ENCODE data around the gene AKAP17A. TPM values are rescaled to one million over a fixed set of nuclear protein-coding genes. Genes with fewer than 3 reads are reported as not detected.

Gene AKAP17A
- total RNA-seq, 1 donor from 2014 or later, result 74.0 TPM

GRCh38 chrX:1609311-1609710 is 17.9 kb downstream of the AKAP17A start:
- intact Hi-C loops (cut with DNase I), result no loop called here
- Histone ChIP-seq H3K4me3 (no peak overlapping the region), H3K36me3 (peaks cover under 1 to 9% of the 10 kb centered on the region in 2 donors), H3K27ac (no peak overlapping the region), H3K27me3 (no peaks in the 10 kb centered on the region), H3K9me3 (no peaks in the 10 kb centered on the region), H3K4me1 (no peaks in the 10 kb centered on the region)
- no peak for TF ChIP-seq CTCF (IDR thresholded peaks at IDR 0.05)
- DNase-seq (ENCODE audit: low spot score in 2 of 2), result no peak

GRCh38 chrX:1609762-1610161 is 18.4 kb downstream of the AKAP17A start:
- H3K9me3 ChIP-seq, result no peaks in the 10 kb centered on the region
- no peak for TF ChIP-seq CTCF (IDR thresholded peaks at IDR 0.05)
- H3K27ac ChIP-seq, result no peak overlapping the region
- peaks cover 0 to 5% of the 10 kb centered on the region in 2 donors for H3K36me3 ChIP-seq
- H3K4me1 ChIP-seq, result no peaks in the 10 kb centered on the region
- DNase-seq (ENCODE audit: low spot score in 2 of 2), result no peak
- H3K4me3 ChIP-seq, result no peak overlapping the region
- no peaks in the 10 kb centered on the region for H3K27me3 ChIP-seq
- intact Hi-C loops (cut with DNase I), result no loop called here

- no peak for TF ChIP-seq CTCF (IDR thresholded peaks at IDR 0.05)
- Histone ChIP-seq H3K27ac (no peak overlapping the region), H3K36me3 (peaks cover 0 to 3% of the 10 kb centered on the region in 2 donors), H3K27me3 (no peaks in the 10 kb centered on the region), H3K4me1 (no peaks in the 10 kb centered on the region), H3K4me3 (no peak overlapping the region), H3K9me3 (no peaks in the 10 kb centered on the region)
- intact Hi-C loops (cut with DNase I), result no loop called here
- DNase-seq (ENCODE audit: low spot score in 2 of 2), result no peak
These were observed 18.8 kb downstream of the AKAP17A start for GRCh38 chrX:1610166-1610565.

GRCh38 chrX:1610736-1611135 is 19.3 kb downstream of the AKAP17A start:
- no peaks in the 10 kb centered on the region for H3K27me3 ChIP-seq
- H3K9me3 ChIP-seq, result no peaks in the 10 kb centered on the region
- no peaks in the 10 kb centered on the region for H3K4me1 ChIP-seq
- no peak overlapping the region for H3K4me3 ChIP-seq
- no peaks in the 10 kb centered on the region for H3K36me3 ChIP-seq
- intact Hi-C loops (cut with DNase I), result no loop called here
- H3K27ac ChIP-seq, result no peak overlapping the region
- no peak for DNase-seq (ENCODE audit: low spot score in 2 of 2)
- TF ChIP-seq CTCF (IDR thresholded peaks at IDR 0.05), result no peak

DNA sequence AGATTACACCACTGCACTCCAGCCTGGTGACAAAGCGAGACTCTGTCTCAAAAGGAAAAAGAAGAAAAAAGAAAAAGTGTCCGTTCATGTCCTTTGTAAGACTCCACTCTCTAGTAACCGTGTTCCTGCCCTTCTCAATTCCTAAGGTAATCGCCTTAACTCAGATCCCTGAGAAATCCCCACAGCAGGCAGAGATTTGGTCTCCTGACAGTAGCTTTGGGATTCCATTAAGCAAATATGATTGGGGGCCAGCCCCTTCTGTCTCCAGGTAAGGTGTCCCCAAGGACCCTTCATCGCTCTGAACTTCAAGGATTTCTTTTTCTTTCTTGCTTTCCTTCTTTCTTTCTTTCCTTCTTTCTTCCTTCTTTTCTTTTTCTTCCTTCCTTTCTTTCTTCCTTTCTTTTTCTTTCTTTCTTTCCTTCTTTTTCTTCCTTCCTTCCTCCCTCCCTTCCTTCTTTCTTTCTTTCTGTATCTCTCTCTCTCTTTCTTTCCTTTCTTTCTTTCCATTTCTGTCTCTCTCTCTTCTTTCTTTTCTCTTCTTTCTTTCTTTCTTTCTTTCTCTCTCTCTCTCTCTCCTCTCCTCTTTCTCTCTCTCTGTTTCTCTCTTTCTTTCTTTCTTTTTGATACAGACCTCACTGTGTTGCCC is 21.4 kb downstream of the AKAP17A start:
- H3K9me3 ChIP-seq, result no peaks in the 10 kb centered on the region
- H3K27ac ChIP-seq, result no peak overlapping the region
- no peaks in the 10 kb centered on the region for H3K4me1 ChIP-seq
- H3K36me3 ChIP-seq, result no peaks in the 10 kb centered on the region
- no peak for TF ChIP-seq CTCF (IDR thresholded peaks at IDR 0.05)
- DNase-seq (ENCODE audit: low spot score in 2 of 2), result no peak
- intact Hi-C loops (cut with DNase I), result no loop called here
- H3K4me3 ChIP-seq, result no peak overlapping the region
- no peaks in the 10 kb centered on the region for H3K27me3 ChIP-seq

DNA sequence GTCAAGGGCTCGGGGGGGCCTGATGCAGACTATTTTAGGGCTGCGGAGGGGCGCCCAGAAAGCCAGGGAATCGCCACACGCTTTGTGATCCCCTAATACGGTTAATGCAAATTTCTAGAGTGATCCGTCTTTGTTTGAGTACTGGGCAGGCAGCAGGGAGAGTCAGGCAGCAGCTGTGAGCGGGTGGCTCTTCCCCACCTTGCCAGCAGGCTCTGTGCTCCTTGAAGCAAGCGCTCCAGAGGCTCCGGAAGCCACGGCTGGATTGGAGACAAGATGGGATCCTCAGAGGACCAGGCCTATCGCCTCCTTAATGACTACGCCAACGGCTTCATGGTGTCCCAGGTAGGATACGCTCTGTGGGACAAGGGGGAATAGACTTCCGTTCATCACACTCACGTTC is 23.5 kb downstream of the AKAP17A start, which contains the start of gene ASMT:
Gene ASMT, plus strand, starts transcription at position 133 of the 400 bp plus-strand sequence. Its CDS starts 141 bp downstream, at position 274.
- Histone ChIP-seq H3K4me1 (no peaks in the 10 kb centered on the region), H3K9me3 (no peaks in the 10 kb centered on the region), H3K27me3 (no peaks in the 10 kb centered on the region), H3K4me3 (no peak within 1 kb of the TSS), H3K27ac (no peak within 1 kb of the TSS), H3K36me3 (no peaks in the 10 kb centered on the region)
- DNase-seq (ENCODE audit: low spot score in 2 of 2), result no peak
- intact Hi-C loops (cut with DNase I), result no loop called here
- no peak for TF ChIP-seq CTCF (IDR thresholded peaks at IDR 0.05)
